Left colon (tissue), 2 donors: ENCODE data around the gene SLC16A1. TPM values are rescaled to one million over a fixed set of nuclear protein-coding genes. Genes with fewer than 3 reads are reported as not detected.
"Not testable (repeated sequence)": the region's sequence is repeated elsewhere in the genome, so short reads cannot be mapped to it uniquely, and the experiment has no call there.

ENCODE experiments used
- ATAC-seq: fragments of 200-7000 bp; cut with Tn5 transposase; one replicate; pipeline ENCODE4 v1.9.1; 2020; ENCODE audit warnings: mild to moderate bottlenecking, moderate library complexity
- DNase-seq, 2 donors: peaks; one replicate each; pipeline ENCODE4 v3.0.0-alpha.2; 2020
- intact Hi-C, 2 donors: fragments of 100-400 bp; cut with DNase I in 1 of 2; cut with micrococcal nuclease in 1 of 2; formaldehyde crosslinking; loops; one replicate each; pipeline versions ENCODE4 v1.11.2 to v1.14.0; 2022; cut with DNase I, micrococcal nuclease
- total RNA-seq, 2 donors: library from RNA; stranded (reverse); fragmentation: NEBNext Ultra II Directional; extraction: Animal tissue kit (Norgen Biotek cat#: 25700); gene quantifications; one replicate each; pipeline ENCODE4 v1.2.1, GENCODE V29; 2021
- donor health status: DM: no; HTN: no; CAD: no.
- donor health status: DM: yes; HTN: yes; CAD: no.

SLC16A1 gene
- total RNA-seq, 2 donors from 2014 or later, result 83.3 to 121 TPM

- DNase-seq, result no peak
- ATAC-seq, result no peak
- intact Hi-C loops, result no loop called here
Observed at GRCh38 chr1:112896783-112897182, 59.2 kb downstream of the SLC16A1 start.

- ATAC-seq (no peak), DNase-seq (no peak)
- intact Hi-C loops, result no loop called here
Observed at GRCh38 chr1:112894561-112895011, 61.4 kb downstream of the SLC16A1 start.

DNA sequence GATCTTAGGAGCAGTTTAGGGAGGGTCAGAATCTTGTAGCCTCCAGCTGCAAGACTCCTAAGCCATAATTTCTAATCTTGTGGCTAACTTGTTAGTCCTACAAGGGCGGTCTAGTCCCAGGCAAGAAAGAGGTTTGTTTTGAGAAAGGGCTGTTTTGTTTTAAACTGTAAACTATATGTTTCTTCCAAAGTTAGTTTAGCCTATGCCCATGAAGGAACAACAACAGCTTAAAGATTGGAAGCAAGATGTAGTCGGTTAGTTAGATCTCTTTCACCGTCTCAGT is 62.0 kb downstream of the SLC16A1 start:
- ATAC-seq (no peak), DNase-seq (no peak)
- intact Hi-C loops, result no loop called here

- intact Hi-C loops, result no loop called here
- ATAC-seq (no peak), DNase-seq (no peak)
Observed at GRCh38 chr1:112893288-112894009, 62.5 kb downstream of the SLC16A1 start.

DNA sequence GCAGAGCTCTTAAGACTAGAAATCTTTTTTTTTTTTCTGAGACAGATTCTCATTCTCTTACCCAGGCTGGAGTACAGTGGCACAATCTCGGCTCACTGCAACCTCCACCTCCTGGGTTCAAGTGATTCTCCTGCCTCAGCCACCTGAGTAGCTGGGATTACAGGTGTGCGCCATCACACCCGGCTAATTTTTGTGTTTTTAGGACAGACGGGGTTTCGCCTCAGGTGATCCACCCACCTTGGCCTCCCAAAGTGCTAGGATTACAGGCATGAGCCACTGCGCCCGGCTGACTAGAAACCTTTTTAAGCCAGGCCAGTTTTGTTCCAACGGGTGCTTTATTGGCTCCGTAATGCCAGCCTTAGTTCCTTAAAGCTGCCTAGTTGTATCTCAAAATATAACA is 66.1 kb downstream of the SLC16A1 start:
- intact Hi-C loops, DNase-seq, ATAC-seq: not testable (repeated sequence)

DNA sequence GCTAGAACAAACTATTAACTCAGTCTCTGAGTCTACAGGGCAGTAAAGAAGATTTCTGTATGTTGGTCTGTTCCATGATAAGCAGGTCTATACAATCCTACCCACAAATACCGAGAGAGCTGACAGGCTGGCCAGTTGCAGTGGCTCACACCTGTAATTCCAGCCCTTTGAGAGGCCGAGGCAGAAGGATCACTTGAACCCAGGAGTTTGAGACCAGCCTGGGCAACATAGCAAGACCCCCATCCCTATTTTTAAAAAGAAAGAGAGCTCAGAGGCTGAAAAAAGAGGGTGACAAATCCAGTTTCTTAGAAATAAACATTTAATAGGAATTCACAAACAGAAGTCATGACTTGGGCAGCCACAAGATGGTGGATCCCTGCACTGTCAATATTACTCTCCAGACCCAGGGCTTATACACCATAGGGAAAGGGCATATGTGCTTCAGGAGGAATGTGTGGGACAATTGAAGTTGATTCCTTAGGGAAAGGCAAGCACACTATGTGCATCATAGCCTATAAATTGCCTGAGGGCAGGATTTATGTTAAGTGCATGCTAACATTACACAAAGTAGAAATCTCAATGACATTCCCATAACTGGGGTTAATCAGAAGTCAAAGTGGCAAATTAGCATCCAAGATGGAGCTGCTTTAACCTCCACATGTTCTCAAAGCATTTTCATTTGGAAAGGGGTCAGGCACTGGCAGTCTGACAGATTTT is 66.8 kb downstream of the SLC16A1 start:
- ATAC-seq (no peak), DNase-seq (no peak)
- intact Hi-C loops, result no loop called here

DNA sequence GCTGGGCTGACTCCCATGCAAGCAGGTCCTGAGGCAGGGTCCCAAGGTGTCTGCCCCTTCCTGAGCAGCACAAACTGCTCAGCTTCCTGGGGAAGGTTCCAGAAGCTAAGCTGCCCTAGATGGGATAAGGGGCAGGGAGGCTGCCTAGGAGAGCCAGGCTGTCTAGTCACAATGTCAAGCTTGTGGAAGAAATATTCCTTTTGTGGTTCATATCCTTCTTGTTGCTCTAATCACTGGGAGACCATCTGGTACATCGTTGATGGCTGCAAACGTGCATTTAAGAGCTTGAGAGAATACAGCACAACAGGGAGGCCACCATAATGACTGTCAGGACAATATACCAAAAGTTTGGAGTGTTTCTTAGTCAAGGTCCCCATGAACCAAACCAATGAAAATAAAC is 67.4 kb downstream of the SLC16A1 start:
- intact Hi-C loops, result no loop called here
- DNase-seq (no peak), ATAC-seq (no peak)

- peak; percentile 79 for ATAC-seq
- intact Hi-C loops, result no loop called here
- DNase-seq, result no peak
Observed at GRCh38 chr1:112887599-112888283, 68.3 kb downstream of the SLC16A1 start.

DNA sequence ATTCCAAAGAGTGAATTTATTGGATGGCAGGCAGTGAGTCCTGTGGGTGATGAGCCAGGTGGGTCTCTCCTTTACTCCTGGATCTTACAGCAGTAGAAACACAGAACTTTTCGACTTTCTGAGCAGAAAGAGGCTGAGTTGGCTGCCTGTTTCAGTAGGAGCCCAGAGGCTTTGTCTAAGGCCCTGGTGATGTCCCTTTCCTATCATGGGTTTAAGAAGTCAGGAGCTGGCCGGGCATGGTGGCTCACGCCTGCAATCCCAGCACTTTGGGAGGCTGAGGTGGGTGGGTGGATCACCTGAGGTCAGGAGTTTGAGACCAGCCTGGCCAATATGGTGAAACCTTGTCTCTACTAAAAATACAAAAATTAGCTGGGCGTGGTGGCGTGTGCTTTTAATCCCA is 71.0 kb downstream of the SLC16A1 start:
- DNase-seq, ATAC-seq, intact Hi-C loops: not testable (repeated sequence)

GRCh38 chr1:112882271-112882744 is 73.7 kb downstream of the SLC16A1 start:
- ATAC-seq (peak; percentile 27), DNase-seq (no peak)
- intact Hi-C loops, result no loop called here

GRCh38 chr1:112881742-112882127 is 74.3 kb downstream of the SLC16A1 start:
- ATAC-seq, result peak; percentile 79
- intact Hi-C loops, result loop anchor here in 1 of 2 donors (2.0 kb wide), 1 partner anchor 161 kb away; no protein-coding TSS in a partner anchor
- peak; percentile 47 to 57 for DNase-seq

- ATAC-seq, result no peak
- no peak for DNase-seq
- intact Hi-C loops, result loop anchor here in 1 of 2 donors (2.0 kb wide), 1 partner anchor 163 kb away; no protein-coding TSS in a partner anchor
Observed at GRCh38 chr1:112879834-112880233, 76.2 kb downstream of the SLC16A1 start.

DNA sequence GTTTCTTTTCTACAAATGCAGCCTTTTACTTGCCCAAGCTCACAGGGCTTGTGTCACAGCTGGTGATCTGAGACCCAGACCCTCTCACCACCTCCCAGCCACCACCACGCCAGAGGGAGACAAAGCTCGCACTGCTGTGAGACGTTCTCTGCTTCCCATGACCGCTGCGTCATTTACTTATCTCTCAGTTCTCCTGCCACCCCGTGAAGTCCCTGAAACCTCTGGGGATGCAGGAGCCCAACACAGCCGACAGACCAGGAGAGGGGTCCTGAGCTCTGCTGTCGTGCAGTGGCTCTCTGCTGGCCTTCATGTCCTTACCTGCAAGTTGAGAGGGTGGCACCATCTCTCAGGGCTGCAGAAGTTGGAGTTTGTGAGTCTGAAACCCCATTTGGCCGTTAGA is 77.7 kb downstream of the SLC16A1 start:
- no peak for DNase-seq
- intact Hi-C loops, result no loop called here
- no peak for ATAC-seq

DNA sequence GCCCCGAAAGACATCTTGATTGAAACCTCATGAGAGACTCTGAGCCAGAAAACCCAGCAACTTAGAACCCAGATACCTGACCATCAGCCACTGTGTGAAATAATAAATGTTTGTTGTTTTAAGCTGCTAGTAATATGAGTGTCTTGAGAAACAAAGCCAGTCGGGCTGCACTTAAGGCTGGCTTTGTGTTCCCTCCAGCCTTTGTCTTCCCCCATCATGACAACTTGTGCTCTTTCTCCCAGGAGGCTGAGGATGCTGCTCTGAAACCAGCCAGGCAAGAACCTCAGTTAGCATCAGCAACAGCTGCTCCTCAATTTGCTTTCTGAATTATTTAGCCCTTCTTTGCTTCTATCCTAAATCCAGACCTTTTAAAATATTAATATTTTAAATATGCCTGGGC is 78.2 kb downstream of the SLC16A1 start:
- ATAC-seq (no peak), DNase-seq (no peak)
- intact Hi-C loops, result no loop called here

GRCh38 chr1:112876315-112876714 is 79.7 kb downstream of the SLC16A1 start:
- ATAC-seq (no peak), DNase-seq (no peak)
- intact Hi-C loops, result no loop called here

DNA sequence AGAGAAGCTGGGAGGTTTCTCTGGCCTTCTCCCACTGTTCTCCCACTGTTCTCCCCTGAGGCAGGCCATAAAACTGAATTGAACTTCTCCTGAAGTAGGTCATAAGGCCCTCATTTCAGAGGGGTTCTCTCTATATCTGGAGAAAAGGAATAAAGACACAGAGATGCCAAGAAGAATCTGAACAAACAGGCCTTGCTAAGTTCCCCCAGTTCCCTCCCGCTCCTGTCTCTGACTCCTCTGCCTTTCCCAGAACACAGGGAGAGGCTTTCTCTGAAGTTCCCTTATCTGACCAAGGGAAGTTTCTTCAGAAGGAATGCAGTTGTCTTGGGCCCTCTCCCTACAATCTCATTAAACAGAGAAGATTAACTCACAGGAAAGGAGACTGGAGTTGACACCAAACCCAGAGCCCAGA is 83.4 kb downstream of the SLC16A1 start:
- no peak for DNase-seq
- ATAC-seq, result peak; percentile 12
- intact Hi-C loops, result no loop called here

DNA sequence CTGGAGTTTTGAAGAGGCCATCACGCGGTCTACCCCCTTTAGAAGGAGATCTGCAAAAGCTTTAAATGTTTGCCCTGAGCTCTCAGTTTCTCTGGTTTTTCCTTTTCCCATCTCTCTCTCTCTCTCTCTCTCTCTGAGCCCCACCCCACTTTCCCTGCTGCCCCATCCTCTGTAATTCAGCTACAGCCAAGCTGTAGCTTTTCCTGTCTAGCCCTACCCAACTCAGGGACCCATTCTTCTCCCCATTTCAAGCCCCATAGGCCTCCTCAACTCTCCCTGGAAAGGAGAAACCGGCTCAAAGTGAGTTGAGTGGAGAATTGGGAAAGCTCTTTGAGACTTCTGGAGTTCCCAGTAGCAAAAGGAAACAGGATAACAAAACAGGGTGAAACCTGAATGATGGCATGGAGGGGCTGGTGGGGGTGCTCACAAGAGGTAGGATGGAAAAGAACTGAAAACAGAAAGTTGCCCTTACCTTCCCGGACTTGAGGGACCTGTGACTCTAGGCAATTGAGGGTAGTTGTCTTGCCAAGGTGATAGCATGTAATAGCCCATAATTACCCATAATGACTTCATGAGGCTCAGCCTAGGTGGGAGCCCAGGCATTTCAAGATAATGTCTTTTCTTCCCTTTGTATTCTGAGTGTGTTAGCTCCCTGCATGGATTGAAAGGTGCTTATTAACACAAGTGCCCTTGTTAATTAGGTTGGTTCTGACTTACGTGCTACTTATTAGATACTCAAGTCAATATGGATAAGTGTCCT is 84.9 kb downstream of the SLC16A1 start:
- ATAC-seq (peak; percentile 81), DNase-seq (no peak)
- intact Hi-C loops, result no loop called here

- ATAC-seq, result no peak
- intact Hi-C loops, result no loop called here
- no peak for DNase-seq
Observed at GRCh38 chr1:112869895-112870294, 86.1 kb downstream of the SLC16A1 start.

- no peak for ATAC-seq
- intact Hi-C loops, result no loop called here
- DNase-seq, result no peak
Observed at GRCh38 chr1:112868191-112868590, 87.8 kb downstream of the SLC16A1 start.
